HEK293T (cell line): ENCODE measurements around the gene CASD1.

Experiments
- ARNT ChIP-seq: fragments of 450-650 bp; IDR thresholded peaks from 2 replicates; pipeline ENCODE4 v1.6.1; 2017; ENCODE audit warnings: mild to moderate bottlenecking
- CTBP1 ChIP-seq: fragments of 450-650 bp; IDR thresholded peaks from 2 replicates; pipeline ENCODE4 v1.6.1; 2016; ENCODE audit warnings: borderline replicate concordance
- PKNOX1 ChIP-seq: fragments of 450-650 bp; IDR thresholded peaks from 2 replicates; pipeline ENCODE4 v1.6.1; 2016
- SUZ12 ChIP-seq: fragments of 450-650 bp; IDR thresholded peaks from 2 replicates; pipeline ENCODE4 v1.6.1; 2016; ENCODE audit warnings: mild to moderate bottlenecking
- TARDBP ChIP-seq: fragments of 450-650 bp; IDR thresholded peaks from 2 replicates; pipeline ENCODE4 v1.6.1; 2016

- no peak for TF ChIP-seq PKNOX1
- no peak for TF ChIP-seq SUZ12
- no peak for TF ChIP-seq TARDBP
- no peak for TF ChIP-seq CTBP1
- no peak for TF ChIP-seq ARNT
Measured at GRCh38 chr7:94600267-94600666, 90.7 kb downstream of the CASD1 start.
